ENCODE data around the gene TP53BP1. TPM values are rescaled to one million over a fixed set of nuclear protein-coding genes. Genes with fewer than 3 reads are reported as not detected.

Gene TP53BP1
- polyA plus RNA-seq, 1 experiment, result 85.6 TPM

DNA sequence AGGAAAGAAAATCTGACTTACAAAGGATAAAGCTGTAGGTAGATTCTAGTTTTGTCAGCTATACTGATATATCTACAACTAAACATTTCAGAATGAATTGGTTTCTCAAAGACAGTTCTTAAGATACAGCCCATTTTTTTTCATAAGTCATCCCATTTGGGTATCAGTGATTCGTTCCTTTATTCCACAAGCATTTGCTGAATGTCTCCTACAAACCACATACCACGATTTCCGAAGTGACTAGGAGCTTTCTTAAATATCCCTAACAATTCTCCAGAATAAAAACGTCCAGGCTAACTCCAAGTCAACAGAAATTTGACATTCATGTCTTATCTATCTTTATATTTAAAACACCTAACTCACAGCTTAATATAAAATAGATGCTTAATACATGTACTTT lies 59.8 kb downstream of the TP53BP1 start:
- ChIA-PET CTCF (interaction anchor here (0.5 to 1.3 kb wide), 2 partner anchors 15 to 57 kb away, joined by 4 to 5 read pairs; no protein-coding TSS in a partner anchor), POLR2A (no interaction called here)
- TF ChIP-seq, protein P1, sequence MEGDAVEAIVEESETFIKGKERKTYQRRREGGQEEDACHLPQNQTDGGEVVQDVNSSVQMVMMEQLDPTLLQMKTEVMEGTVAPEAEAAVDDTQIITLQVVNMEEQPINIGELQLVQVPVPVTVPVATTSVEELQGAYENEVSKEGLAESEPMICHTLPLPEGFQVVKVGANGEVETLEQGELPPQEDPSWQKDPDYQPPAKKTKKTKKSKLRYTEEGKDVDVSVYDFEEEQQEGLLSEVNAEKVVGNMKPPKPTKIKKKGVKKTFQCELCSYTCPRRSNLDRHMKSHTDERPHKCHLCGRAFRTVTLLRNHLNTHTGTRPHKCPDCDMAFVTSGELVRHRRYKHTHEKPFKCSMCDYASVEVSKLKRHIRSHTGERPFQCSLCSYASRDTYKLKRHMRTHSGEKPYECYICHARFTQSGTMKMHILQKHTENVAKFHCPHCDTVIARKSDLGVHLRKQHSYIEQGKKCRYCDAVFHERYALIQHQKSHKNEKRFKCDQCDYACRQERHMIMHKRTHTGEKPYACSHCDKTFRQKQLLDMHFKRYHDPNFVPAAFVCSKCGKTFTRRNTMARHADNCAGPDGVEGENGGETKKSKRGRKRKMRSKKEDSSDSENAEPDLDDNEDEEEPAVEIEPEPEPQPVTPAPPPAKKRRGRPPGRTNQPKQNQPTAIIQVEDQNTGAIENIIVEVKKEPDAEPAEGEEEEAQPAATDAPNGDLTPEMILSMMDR (IDR thresholded peaks at IDR 0.05; ENCODE audit: low read depth, low read length), result no peak
- no peak for DNase-seq (ENCODE audit: low read depth, low spot score)
- no peak overlapping the region for H3K4me3 ChIP-seq (ENCODE audit: low read depth, low read length)
- H3K27ac ChIP-seq (ENCODE audit: low read depth, low read length), result no peak overlapping the region
- no peaks in the 10 kb centered on the region for H3K27me3 ChIP-seq (ENCODE audit: control insufficient read depth, insufficient read depth, low read length)
- no peaks in the 10 kb centered on the region for H3K9me3 ChIP-seq (ENCODE audit: control insufficient read depth, insufficient read depth, low read length)

DNA sequence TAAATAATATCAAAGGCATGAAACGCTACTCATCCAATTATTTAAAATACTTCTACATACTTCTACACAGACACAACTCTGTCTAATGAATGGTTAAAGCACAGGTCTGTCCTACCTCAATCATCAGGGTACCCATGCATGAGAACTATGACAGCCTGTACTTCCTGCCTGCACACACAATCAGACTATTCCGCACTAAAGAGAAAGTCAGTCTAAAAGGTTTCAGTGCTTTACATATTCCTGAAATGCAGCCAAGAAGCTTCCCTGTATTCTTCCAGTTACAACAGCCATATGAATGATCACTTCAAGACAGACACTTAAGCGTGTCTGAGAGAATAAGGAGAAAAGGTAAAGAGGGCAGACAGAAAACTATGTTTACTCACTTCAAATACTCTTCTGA lies 63.3 kb downstream of the TP53BP1 start:
- Histone ChIP-seq H3K27ac (ENCODE audit: low read depth, low read length) (no peak overlapping the region), H3K9me3 (ENCODE audit: control insufficient read depth, insufficient read depth, low read length) (no peaks in the 10 kb centered on the region), H3K4me3 (ENCODE audit: low read depth, low read length) (no peak overlapping the region), H3K27me3 (ENCODE audit: control insufficient read depth, insufficient read depth, low read length) (no peaks in the 10 kb centered on the region)
- ChIA-PET POLR2A (no interaction called here), CTCF (no interaction called here)
- TF ChIP-seq, protein P1 (IDR thresholded peaks at IDR 0.05; ENCODE audit: low read depth, low read length), result no peak
- DNase-seq (ENCODE audit: low read depth, low spot score), result no peak

DNA sequence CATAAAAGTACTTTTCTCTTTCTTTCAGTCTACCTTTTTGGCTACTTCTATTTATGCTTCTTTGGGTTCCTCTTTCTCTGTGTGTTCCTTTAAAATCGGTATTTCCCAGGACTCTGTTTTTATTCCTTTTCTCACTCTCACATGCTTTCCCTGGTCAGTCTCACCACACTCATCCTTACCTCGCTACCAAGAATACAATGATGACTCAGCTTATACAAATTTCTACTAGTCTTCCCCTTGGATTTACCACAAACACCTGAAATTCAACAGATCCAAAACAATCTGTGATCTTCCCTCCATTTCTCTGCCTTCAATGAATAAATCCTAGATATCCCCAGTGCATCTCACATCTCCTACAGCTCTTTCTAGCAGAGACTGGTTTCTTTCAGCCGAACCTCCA lies 69.2 kb downstream of the TP53BP1 start:
- DNase-seq (ENCODE audit: low read depth, low spot score), result no peak
- ChIA-PET CTCF (no interaction called here), POLR2A (interaction anchor here (0.5 to 0.6 kb wide), 2 partner anchors 18 to 47 kb away, joined by 3 to 4 read pairs; no protein-coding TSS in a partner anchor)
- Histone ChIP-seq H3K27me3 (ENCODE audit: control insufficient read depth, insufficient read depth, low read length) (no peaks in the 10 kb centered on the region), H3K27ac (ENCODE audit: low read depth, low read length) (no peak overlapping the region), H3K4me3 (ENCODE audit: low read depth, low read length) (no peak overlapping the region), H3K9me3 (ENCODE audit: control insufficient read depth, insufficient read depth, low read length) (no peaks in the 10 kb centered on the region)
- TF ChIP-seq, protein P1 (IDR thresholded peaks at IDR 0.05; ENCODE audit: low read depth, low read length), result no peak

DNA sequence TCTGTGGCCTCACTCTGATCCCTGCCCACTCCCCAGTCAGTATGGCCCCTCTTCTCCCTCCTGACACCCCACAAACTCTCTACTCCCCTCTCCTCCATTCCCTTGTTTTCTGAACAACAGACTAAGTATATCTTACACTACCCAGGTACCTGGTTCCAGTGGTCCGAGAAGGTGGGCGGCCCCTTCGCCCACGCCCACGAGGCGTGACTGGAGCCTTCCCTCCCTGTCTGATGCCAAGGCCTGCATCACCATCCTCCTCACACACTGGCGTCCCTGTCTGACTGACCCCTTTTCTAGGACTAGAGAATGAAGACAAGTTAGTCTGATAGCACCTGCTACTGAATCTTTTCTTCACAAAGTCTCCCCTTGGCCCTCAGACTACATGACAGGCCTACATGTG lies 72.1 kb downstream of the TP53BP1 start:
- TF ChIP-seq, protein P1 (IDR thresholded peaks at IDR 0.05; ENCODE audit: low read depth, low read length), result no peak
- POLR2A ChIA-PET, result no interaction called here
- no peaks in the 10 kb centered on the region for H3K9me3 ChIP-seq (ENCODE audit: control insufficient read depth, insufficient read depth, low read length)
- no peak for DNase-seq (ENCODE audit: low read depth, low spot score)
- CTCF ChIA-PET, result no interaction called here
- no peak overlapping the region for H3K4me3 ChIP-seq (ENCODE audit: low read depth, low read length)
- H3K27ac ChIP-seq (ENCODE audit: low read depth, low read length), result no peak overlapping the region
- no peaks in the 10 kb centered on the region for H3K27me3 ChIP-seq (ENCODE audit: control insufficient read depth, insufficient read depth, low read length)

DNA sequence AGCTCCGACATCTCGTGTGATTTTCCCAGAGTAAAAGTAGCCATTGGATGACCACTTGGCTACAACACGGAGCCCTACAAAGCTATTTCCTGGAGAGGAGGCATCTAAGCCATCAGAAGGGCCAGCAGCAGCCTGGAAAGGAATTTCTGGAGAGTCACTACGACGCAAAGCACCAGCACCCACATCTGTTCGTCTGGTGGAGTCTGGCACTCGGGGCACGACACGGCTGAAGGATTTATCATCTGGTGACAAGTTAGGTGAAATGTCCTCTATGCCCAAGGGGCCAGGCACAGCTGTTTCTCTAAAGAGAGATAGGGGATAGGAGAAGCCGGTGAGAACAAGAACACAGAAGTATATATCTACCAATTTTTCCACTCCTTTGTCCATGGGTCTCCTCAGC lies 72.5 kb downstream of the TP53BP1 start:
- DNase-seq (ENCODE audit: low read depth, low spot score), result no peak
- CTCF ChIA-PET, result no interaction called here
- no peak overlapping the region for H3K4me3 ChIP-seq (ENCODE audit: low read depth, low read length)

More for the DNA sequence above, 72.5 kb downstream of the TP53BP1 start:
- Histone ChIP-seq H3K27me3 (ENCODE audit: control insufficient read depth, insufficient read depth, low read length) (no peaks in the 10 kb centered on the region), H3K9me3 (ENCODE audit: control insufficient read depth, insufficient read depth, low read length) (no peaks in the 10 kb centered on the region), H3K27ac (ENCODE audit: low read depth, low read length) (no peak overlapping the region)
- POLR2A ChIA-PET, result no interaction called here
- TF ChIP-seq, protein P1 (IDR thresholded peaks at IDR 0.05; ENCODE audit: low read depth, low read length), result no peak

Data from AG04450 (cell line).